DMS53 treated with DMSO at 0.1 percent for 48 hours (cell line): ENCODE measurements around the gene ANKS1B.
"Not testable (repeated sequence)": the region's sequence is repeated elsewhere in the genome, so short reads cannot be mapped to it uniquely, and the experiment has no call there.

Experiments
- DNase-seq: peaks from one replicate; lab custom pipeline; 2025; ENCODE audit not compliant: unreplicated experiment; lab: John Stamatoyannopoulos, UW

The ANKS1B gene

GRCh38 chr12:99034201-99034600, 950.5 kb downstream of the ANKS1B start:
- DNase-seq, result not testable (repeated sequence)

DNA sequence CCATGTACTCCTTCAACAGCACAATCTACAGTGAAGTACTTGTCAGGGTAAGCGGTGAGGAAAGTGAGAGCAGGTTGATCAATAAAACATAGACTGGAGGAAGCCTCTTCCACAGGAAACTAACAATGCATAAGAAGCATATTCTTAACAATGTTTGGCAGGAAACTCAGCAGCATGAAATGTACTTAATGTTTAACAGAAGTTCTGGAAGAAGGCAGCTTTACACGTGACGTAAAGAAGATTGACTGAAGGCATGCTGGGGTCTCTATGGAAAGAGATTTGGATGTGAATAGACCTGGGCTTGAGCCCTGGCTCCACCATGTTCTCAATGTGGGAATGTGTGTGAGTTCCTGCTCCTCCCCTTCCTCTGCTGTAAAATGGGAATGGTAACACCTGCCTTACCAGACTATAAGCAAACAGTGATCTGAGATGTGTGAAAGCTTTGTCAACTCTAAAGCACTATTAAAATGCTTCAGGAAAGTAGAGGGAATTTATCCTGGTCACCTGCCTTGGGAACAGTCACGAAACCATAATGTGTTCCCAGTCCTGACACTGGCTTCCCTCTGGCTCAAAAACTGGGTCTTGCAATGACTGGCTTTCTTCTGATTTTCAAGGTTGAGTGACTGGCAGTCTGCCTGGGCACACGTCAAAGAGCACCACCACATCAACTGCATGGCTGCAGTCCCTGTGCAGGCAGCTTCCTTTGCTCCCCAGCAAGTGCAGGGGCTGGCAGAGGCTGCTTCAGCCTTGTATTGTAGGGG, 955.0 kb downstream of the ANKS1B start:
- peak; percentile 89 for DNase-seq

- DNase-seq, result no peak
Measured at GRCh38 chr12:99027461-99027860, 957.3 kb downstream of the ANKS1B start.

DNA sequence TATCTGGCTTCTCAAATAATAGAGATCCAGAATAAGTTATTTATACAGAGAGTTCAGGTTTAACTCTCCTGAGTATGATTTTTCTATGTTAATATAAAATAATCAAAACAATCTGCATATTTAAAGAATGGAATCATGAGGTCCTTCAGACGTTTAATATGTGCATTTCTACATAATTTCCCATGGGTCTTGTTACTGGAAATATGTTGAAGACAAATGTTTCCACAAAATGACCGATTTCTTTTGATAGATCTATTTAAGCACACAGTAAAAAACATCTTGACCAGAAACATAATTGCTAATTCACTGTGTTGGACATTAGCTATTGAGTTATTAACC, 957.7 kb downstream of the ANKS1B start:
- DNase-seq, result no peak

- no peak for DNase-seq
Measured at GRCh38 chr12:99026332-99027054, 958.2 kb downstream of the ANKS1B start.

- DNase-seq, result no peak
Measured at GRCh38 chr12:99024870-99025269, 959.9 kb downstream of the ANKS1B start.

GRCh38 chr12:99024191-99024590, 960.5 kb downstream of the ANKS1B start:
- DNase-seq, result no peak

DNA sequence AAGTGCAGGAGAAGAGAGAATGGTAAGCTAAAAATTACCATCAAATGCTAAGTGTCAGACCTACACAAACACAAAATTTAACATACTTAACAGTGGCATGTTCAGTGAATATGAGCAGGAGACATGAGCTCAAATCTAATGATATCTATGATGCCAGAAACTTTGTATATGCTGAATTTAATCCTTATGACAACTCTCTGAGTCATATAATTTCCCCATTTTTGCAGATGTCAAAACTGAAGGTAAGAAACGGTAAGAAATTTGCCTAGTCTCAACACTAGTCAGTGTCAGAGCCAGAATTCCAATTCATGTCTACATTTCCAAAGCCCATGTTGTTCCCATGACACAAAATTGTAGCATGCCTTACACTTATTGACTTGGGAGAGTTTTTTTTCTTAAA, 963.9 kb downstream of the ANKS1B start:
- no peak for DNase-seq

- DNase-seq, result no peak
Measured at GRCh38 chr12:99019798-99020197, 964.9 kb downstream of the ANKS1B start.

DNA sequence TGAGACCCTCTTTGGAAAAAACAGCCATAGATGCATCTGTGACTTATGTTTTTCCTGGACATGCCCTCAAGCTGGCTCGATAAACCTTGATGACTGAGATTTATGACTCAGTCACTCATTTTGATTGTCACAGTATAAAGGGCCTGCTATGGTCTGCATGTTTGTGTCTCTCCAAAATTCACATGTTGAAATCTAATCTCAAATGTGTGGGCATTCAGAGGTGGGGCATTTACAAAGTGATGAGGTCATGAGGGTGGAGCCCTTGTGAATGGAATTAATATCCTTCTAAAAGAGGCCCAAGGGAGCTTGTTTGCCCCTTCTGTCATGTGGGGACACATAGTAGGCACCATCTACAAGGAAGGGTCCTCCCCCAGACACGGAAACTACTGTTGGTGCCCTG, 966.8 kb downstream of the ANKS1B start:
- DNase-seq, result no peak

- no peak for DNase-seq
Measured at GRCh38 chr12:99009654-99010296, 975.0 kb downstream of the ANKS1B start.

- no peak for DNase-seq
Measured at GRCh38 chr12:99005601-99006000, 979.1 kb downstream of the ANKS1B start.

DNA sequence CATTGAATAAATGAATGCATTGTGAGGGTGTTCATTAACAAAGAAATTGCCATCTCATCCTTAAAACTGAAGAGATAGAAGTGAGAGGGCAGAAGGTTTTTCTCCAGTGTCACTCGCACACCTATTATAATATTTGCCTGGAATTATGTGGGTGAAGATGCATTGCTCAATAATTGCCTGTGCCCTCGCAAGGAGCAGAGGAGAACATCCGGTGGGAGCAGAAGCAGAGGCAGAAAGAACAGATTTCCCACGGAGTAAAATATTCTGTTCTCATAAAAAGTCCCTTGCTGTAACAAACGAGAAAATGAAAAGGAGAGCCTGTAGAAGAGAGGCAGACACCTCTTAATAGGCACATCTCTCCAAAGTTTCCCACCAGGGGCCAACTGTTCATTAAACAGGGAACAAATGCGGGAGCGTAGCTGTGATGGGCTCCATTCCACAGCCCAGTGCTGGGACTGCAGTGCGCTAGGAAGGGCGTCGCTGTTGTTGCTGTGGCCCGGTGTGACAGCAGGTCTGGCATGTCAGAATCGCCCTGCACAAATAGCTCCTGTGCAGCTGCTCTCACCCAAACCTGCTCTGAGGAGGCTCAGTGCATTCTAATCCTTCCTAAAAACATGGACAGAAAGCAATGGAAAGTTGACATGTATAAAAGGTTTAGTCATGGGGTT, 979.8 kb downstream of the ANKS1B start:
- no peak for DNase-seq

DNA sequence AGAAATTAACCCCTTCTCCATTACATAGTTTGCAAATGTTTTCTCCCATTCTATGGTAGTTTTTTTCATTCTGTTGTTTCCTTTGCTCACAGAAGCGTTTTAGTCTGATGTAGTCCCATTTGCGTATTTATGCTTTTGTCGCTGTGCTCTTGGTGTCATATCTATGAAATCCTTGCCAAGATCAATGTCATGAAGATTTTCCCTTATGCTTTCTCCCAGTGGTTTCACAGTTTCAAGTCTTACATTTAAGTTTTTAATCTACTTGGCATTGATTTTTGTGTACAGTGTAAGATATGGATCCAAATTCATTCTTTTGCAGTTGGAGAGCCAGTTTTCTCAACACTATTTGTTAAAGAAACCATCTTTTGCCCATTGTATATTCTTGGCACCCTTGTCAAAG, 982.0 kb downstream of the ANKS1B start:
- DNase-seq, result no peak

DNA sequence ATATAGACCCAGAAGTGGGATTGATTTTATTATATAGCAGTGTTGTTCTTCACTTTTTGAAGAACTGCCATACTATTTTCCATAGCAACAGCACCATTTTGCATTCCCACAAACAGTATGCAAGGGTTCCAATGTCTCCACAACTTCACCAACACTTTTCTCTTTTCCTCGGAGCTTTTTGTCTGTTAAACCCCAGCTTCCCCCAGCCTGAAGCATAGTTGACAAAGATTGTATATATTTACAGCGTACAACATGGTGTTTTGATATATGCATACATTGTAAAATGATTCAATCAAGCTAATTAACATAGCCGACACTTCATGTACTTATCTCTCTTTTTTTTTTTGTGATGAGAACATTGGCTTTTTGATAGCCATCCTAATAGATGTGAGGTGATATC, 982.6 kb downstream of the ANKS1B start:
- DNase-seq, result no peak

DNA sequence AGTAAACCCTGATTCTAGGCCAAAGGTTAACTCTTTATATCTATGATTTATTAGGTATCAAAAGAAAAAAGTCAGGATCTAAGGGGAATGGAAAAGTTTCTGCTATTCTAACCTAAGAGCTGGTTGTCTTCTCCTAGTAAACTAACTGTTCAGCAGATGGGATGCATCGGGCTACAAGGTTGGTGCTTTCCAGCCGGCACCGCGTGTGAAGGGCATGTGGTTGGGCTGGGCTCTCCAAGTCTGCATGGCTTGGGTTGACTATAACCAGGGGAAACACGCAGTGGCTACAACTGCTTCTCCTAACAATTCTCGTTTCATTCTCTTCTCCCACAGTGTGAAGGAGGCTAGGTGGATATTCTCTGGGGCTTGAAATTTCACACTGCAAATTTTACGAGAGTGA, 985.2 kb downstream of the ANKS1B start:
- no peak for DNase-seq

DNA sequence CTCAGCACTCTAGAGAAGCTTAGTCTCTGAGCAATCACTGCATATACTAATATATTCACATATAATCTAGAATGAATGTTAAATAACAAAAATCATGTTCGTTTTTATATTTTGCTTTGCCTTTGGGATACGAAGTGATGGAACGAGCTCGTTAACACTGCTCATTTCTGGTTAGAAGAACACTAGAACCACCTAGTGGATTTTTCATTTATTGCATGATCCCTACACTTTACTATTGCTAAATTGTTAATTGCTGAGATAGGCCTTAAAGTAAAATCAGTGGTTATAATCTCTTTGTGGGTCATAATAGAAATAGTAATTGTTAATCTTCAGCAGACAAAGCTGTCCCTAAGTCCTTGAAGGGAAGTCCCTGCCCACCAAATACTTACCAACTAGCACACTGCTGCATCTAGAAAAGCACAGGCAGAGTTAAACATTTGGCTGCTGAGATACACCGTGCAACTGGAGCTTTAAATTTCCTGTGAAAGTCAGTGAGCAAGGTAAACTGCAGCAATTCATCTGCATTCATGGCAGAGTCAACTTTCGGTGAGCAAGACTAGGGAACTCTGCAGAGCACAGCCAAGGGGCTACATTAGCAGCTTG, 985.9 kb downstream of the ANKS1B start:
- DNase-seq, result peak; percentile 80

DNA sequence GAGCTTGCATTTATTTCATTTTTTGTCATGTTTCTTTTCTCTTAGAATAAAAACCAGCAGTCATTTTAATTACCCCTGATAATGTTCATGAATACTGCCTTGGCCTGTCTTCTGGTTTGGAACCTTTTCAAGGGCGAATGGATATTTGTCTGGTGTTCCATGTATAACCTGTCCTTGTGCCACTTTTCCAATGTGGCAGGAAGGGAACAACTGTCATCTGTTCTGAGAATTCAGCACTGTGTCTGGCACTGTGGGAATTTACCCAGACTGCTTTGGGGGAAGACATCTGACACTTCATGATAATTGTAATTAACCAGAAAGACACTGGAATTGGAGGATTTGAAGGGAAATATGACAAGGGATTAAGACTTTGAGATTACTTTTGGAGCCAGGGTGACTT, 986.8 kb downstream of the ANKS1B start:
- DNase-seq, result no peak

DNA sequence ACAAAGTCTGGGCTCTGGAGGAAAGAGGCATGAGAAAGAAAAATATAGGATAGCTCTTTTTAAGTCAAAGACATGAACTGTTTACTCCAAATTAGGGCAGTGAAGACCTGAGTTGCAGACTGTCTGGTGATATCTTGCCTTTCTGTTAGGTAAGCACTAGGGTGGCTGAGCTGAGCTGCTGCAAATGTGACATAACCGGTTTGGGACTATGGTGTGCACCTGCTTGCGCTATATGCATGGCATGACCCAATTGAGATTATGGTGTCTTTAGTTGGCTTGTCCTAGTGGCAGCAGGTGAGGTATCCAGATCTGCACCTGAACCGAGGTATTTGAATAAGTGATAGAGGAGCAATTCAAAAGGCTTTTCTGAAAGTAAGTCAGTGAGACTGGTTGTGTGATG, 994.1 kb downstream of the ANKS1B start:
- DNase-seq, result peak; percentile 99

DNA sequence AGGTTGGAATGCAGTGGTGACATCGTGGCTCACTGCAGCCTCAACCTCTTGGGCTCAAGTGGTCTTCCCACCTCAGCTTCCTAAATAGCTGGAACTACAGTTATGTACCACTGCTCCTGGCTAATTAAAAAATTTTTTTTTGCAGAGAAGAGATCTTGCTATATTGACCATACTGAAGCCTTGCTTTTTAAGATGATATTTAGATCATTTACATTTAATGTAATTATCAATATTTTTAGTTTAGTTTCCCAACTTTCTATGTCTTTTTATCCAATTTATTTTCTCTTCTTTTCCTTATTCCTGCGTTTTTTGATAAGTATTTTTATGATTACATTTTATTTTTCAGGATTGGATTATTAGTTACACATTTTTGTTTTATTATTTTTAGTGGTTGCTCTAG, 999.6 kb downstream of the ANKS1B start:
- no peak for DNase-seq

GRCh38 chr12:98983647-98984046, 1001.1 kb downstream of the ANKS1B start:
- DNase-seq, result no peak
